Measurements from ENCODE around the gene CLDN3. TPM values are rescaled to one million over a fixed set of nuclear protein-coding genes. Genes with fewer than 3 reads are reported as not detected.

CLDN3 gene
- total and polyA plus RNA-seq, 9 of the 15 experiments (the other 6 are each of a cell fraction or from before 2014, with no cell fraction given), result 0.29 TPM; not detected in 8

- TF ChIP-seq ZFP30 (CRISPR knock-in tag; IDR thresholded peaks at IDR 0.05; ENCODE audit: borderline replicate concordance) (no peak), TAL1 (IDR thresholded peaks at IDR 0.05) (no peak), L3MBTL2 (IDR thresholded peaks at IDR 0.05) (peak; percentile 63), ZNF134 (CRISPR knock-in tag; conservative IDR thresholded peaks at IDR 0.05) (no peak), RUNX1 (IDR thresholded peaks at IDR 0.05; ENCODE audit: low read depth) (no peak), MYBL2 (IDR thresholded peaks at IDR 0.05; ENCODE audit: low read depth) (no peak), MYBL2 (CRISPR knock-in tag; IDR thresholded peaks at IDR 0.05; ENCODE audit: borderline replicate concordance) (no peak), UBTF (IDR thresholded peaks at IDR 0.05; ENCODE audit: borderline replicate concordance in 1 of 2, low read depth in 2 of 2, low read length in 2 of 2) (0 out of 4 replicates have a peak, but pooled peaks of 1 of the 2 experiments have one; percentile 39), ZNF77 (CRISPR knock-in tag; IDR thresholded peaks at IDR 0.05) (no peak), ZNF253 (CRISPR knock-in tag; conservative IDR thresholded peaks at IDR 0.05) (no peak), CC2D1A (IDR thresholded peaks at IDR 0.05) (peak; percentile 81), E2F4 (CRISPR knock-in tag; IDR thresholded peaks at IDR 0.05; ENCODE audit: low read depth) (no peak), ERF (CRISPR knock-in tag; IDR thresholded peaks at IDR 0.05) (no peak), POU5F1 (IDR thresholded peaks at IDR 0.05; ENCODE audit: borderline replicate concordance, low read depth, low read length, partially characterized antibody) (no peak), ZKSCAN8 (CRISPR knock-in tag; IDR thresholded peaks at IDR 0.05) (no peak)
- TF ChIP-seq, protein P1, sequence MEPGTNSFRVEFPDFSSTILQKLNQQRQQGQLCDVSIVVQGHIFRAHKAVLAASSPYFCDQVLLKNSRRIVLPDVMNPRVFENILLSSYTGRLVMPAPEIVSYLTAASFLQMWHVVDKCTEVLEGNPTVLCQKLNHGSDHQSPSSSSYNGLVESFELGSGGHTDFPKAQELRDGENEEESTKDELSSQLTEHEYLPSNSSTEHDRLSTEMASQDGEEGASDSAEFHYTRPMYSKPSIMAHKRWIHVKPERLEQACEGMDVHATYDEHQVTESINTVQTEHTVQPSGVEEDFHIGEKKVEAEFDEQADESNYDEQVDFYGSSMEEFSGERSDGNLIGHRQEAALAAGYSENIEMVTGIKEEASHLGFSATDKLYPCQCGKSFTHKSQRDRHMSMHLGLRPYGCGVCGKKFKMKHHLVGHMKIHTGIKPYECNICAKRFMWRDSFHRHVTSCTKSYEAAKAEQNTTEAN (CRISPR knock-in tag; IDR thresholded peaks at IDR 0.05), result no peak
- TF ChIP-seq, protein P2, sequence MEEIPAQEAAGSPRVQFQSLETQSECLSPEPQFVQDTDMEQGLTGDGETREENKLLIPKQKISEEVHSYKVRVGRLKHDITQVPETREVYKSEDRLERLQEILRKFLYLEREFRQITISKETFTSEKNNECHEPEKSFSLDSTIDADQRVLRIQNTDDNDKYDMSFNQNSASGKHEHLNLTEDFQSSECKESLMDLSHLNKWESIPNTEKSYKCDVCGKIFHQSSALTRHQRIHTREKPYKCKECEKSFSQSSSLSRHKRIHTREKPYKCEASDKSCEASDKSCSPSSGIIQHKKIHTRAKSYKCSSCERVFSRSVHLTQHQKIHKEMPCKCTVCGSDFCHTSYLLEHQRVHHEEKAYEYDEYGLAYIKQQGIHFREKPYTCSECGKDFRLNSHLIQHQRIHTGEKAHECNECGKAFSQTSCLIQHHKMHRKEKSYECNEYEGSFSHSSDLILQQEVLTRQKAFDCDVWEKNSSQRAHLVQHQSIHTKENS (CRISPR knock-in tag; IDR thresholded peaks at IDR 0.05), result no peak
- TF ChIP-seq, protein P3, sequence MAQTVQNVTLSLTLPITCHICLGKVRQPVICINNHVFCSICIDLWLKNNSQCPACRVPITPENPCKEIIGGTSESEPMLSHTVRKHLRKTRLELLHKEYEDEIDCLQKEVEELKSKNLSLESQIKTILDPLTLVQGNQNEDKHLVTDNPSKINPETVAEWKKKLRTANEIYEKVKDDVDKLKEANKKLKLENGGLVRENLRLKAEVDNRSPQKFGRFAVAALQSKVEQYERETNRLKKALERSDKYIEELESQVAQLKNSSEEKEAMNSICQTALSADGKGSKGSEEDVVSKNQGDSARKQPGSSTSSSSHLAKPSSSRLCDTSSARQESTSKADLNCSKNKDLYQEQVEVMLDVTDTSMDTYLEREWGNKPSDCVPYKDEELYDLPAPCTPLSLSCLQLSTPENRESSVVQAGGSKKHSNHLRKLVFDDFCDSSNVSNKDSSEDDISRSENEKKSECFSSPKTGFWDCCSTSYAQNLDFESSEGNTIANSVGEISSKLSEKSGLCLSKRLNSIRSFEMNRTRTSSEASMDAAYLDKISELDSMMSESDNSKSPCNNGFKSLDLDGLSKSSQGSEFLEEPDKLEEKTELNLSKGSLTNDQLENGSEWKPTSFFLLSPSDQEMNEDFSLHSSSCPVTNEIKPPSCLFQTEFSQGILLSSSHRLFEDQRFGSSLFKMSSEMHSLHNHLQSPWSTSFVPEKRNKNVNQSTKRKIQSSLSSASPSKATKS (CRISPR knock-in tag; IDR thresholded peaks at IDR 0.05), result no peak
Observed at GRCh38 chr7:73734619-73735527, 35.2 kb downstream of the CLDN3 start (continued).
